ENCODE measurements around the gene SFXN5. TPM values are rescaled to one million over a fixed set of nuclear protein-coding genes. Genes with fewer than 3 reads are reported as not detected.
A peak's percentile ranks its signal among the peaks of the same experiment; 100 is the strongest.

SFXN5 gene
- total and polyA plus RNA-seq, 2 of the 4 experiments (the other 2 are of a cell fraction): 8.6 to 17.0 TPM

DNA sequence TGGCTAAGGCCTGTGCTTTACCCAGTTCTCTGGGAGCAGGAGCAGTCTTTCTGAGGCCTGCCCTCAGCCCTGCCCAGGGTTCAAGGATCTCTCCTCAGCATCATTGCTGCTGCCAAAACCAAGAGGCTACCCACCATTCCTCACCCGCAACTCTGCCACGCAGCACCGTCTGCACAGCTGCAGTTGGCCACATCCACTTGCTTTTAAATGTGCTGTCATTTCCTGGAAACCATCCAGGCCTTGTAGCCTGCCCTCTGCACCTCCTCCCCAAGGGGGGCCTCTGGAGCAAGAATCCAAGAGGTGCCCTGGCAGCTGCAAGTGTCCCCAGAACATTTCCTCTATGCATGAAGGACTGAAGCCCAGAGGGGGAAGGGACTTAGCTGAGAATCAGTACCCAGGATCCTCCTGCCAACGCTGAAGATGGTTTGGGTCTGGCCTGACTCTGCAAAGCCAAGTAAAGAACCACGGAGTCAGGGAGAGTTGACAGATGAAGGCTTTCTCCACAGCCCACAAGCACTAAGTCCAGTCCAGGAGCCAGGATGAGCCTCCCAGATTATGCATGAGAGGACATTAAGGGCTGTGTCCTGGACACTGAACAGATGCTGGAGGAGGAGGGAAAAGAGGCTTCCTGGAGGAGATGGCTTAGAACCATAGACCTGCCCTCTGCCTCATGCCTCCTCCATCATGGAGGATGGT lies 139.3 kb downstream of the SFXN5 start:
- DNase-seq: peak; percentile 54
- POLR2A ChIA-PET (ENCODE audit: unreplicated experiment): no interaction called here
- H3K4me2 ChIP-seq (ENCODE audit: low read depth, low read length): no peak overlapping the region

More for the DNA sequence above, 139.3 kb downstream of the SFXN5 start:
- Histone ChIP-seq H2BK5ac (ENCODE audit: low read depth, low read length, poor library complexity, severe bottlenecking) (no peak overlapping the region), H3K27me3 (ENCODE audit: control insufficient read depth, insufficient read depth, low read length) (peaks cover 65% of the 10 kb centered on the region), H3K18ac (ENCODE audit: low read depth, low read length) (no peak overlapping the region), H3K27ac (ENCODE audit: insufficient read depth, low read length) (no peak overlapping the region), H3K79me1 (ENCODE audit: low read depth in 1 of 2, low read length in 2 of 2) (no peaks in the 10 kb centered on the region), H3K36me3 (ENCODE audit: control insufficient read depth, insufficient read depth, low read length) (no peaks in the 10 kb centered on the region), H3K4me3 (ENCODE audit: insufficient read depth, low read depth, low read length) (no peak overlapping the region), H3K9me3 (ENCODE audit: control insufficient read depth, insufficient read depth, low read length) (peaks cover 6% of the 10 kb centered on the region), H3K56ac (ENCODE audit: extremely low read depth, insufficient read depth, low read length) (no peak overlapping the region), H3K23ac (ENCODE audit: low read depth, low read length) (no peak overlapping the region), H3K9me1 (ENCODE audit: insufficient read depth, low read length) (peaks cover 7% of the 10 kb centered on the region; the same call in 1 of the 2 replicates), H2AFZ (replicated peaks; ENCODE audit: low read length, poor library complexity) (peak overlapping the region; percentile 66), H4K5ac (ENCODE audit: low read depth, low read length) (no peak overlapping the region), H2AK5ac (ENCODE audit: low read depth, low read length) (no peak overlapping the region; the same call in 1 of the 2 replicates), H3K14ac (replicated peaks; ENCODE audit: low read depth, low read length) (no peak overlapping the region), H2BK20ac (ENCODE audit: low read depth, low read length) (no peak overlapping the region), H2AK9ac (replicated peaks; ENCODE audit: low read depth, low read length, poor library complexity) (peak overlapping the region; percentile 56), H2BK120ac (ENCODE audit: low read depth, low read length) (no peak overlapping the region), H4K91ac (ENCODE audit: insufficient read depth, low read depth, low read length) (no peak overlapping the region), H2BK15ac (ENCODE audit: low read depth, low read length) (no peak overlapping the region), H4K20me1 (ENCODE audit: insufficient read depth, low read length) (0 out of 2 replicates have a peak, but pooled peaks cover 5% of the 10 kb centered on the region), H4K8ac (ENCODE audit: low read depth in 2 of 2, low read length in 2 of 2) (no peak overlapping the region), H3K9ac (ENCODE audit: low read depth, low read length) (no peak overlapping the region), H3K4ac (ENCODE audit: low read depth, low read length) (no peak overlapping the region), H3K4me1 (ENCODE audit: control insufficient read depth, insufficient read depth, low read length) (peaks cover 2% of the 10 kb centered on the region)
- peak; percentile 48 for ATAC-seq (ENCODE audit: low read depth)
- CTCF ChIA-PET: no interaction called here
- in situ Hi-C loops (cut with MboI; ENCODE audit: low sequenced_read_pairs) (no loop called here), intact Hi-C loops (cut with micrococcal nuclease) (no loop called here), dilution Hi-C loops (cut with HindIII; ENCODE audit: low sequenced_read_pairs, unreplicated experiment) (no loop called here)
- no TSS peak for BruUV-seq (replicated peaks)
- no CpG with 5 or more reads among the region's 5 CpGs for WGBS, 2 experiments (ENCODE audit: extremely low coverage in 2 of 2, insufficient read length in 1 of 2)
- TF ChIP-seq MAFK (IDR thresholded peaks at IDR 0.05; ENCODE audit: low read depth, low read length): no peak
- no peak for TF ChIP-seq FOS (IDR thresholded peaks at IDR 0.05; ENCODE audit: low read depth, low read length)
- no peak for TF ChIP-seq CHD1 (IDR thresholded peaks at IDR 0.05; ENCODE audit: low read depth, low read length)
- no peak for TF ChIP-seq RFX5 (IDR thresholded peaks at IDR 0.05; ENCODE audit: low read depth, low read length)
- TF ChIP-seq, protein P1, sequence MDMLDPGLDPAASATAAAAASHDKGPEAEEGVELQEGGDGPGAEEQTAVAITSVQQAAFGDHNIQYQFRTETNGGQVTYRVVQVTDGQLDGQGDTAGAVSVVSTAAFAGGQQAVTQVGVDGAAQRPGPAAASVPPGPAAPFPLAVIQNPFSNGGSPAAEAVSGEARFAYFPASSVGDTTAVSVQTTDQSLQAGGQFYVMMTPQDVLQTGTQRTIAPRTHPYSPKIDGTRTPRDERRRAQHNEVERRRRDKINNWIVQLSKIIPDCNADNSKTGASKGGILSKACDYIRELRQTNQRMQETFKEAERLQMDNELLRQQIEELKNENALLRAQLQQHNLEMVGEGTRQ (IDR thresholded peaks at IDR 0.05; ENCODE audit: low read depth, low read length): no peak
- no peak for TF ChIP-seq NFE2L2 (IDR thresholded peaks at IDR 0.05; ENCODE audit: low read depth, low read length)

Data from IMR-90 (cell line).